GM12878 (cell line): ENCODE results near the gene ZNF43. TPM values are rescaled to one million over a fixed set of nuclear protein-coding genes. Genes with fewer than 3 reads are reported as not detected.

Source experiments
- ATAC-seq: fragments of 200-7000 bp; cut with Tn5 transposase; 3 replicates; pipeline ENCODE4 v1.9.1; 2020; ENCODE audit warnings: mild to moderate bottlenecking, moderate library complexity
- BruUV-seq: library from RNA; stranded (reverse); fragments of 400-500 nt; replicated peaks from 2 replicates; lab custom pipeline; 2021; lab: Mats Ljungman, UMichigan
- CTCF ChIA-PET: fragments of 300-600 bp; sonication (Branson Sonifier 250); formaldehyde crosslinking; extraction: SDS; loops from one replicate; lab custom pipeline; 2021; ENCODE audit warnings: inconsistent platforms; lab: Yijun Ruan, JAX
- POLR2A ChIA-PET: fragments of 350-600 bp; formaldehyde crosslinking; extraction: SDS; loops from one replicate; lab custom pipeline; 2021; ENCODE audit warnings: inconsistent platforms; lab: Charles Lee
- RAD21 ChIA-PET: fragments of 300-600 bp; sonication (Branson Sonifier 250); formaldehyde crosslinking; loops from one replicate; lab custom pipeline; 2023; ENCODE audit warnings: antibody characterized with exemption; ENCODE audit not compliant: unreplicated experiment; lab: Charles Lee
- SMC1A ChIA-PET: fragments of 300-600 bp; sonication (Branson Sonifier 250); formaldehyde crosslinking; loops from one replicate; lab custom pipeline; 2023; ENCODE audit not compliant: unreplicated experiment, uncharacterized antibody; lab: Charles Lee
- DNase-seq: peaks from one replicate; pipeline ENCODE4 v3.0.0-alpha.2; 2011; ENCODE audit warnings: low read depth, low spot score
- FAIRE-seq: peaks from 3 replicates; lab custom pipeline; 2011; peaks lifted over from hg19 to GRCh38; lab: Jason Lieb, UNC
- H2AFZ ChIP-seq: 2 replicates; pipeline ENCODE4 v1.6.0; 2011; ENCODE audit warnings: low read depth, low read length, control low read depth; ENCODE audit not compliant: control insufficient read depth
- H3K27ac ChIP-seq: 2 replicates; pipeline ENCODE4 v1.5.1; 2011; ENCODE audit warnings: control low read depth; ENCODE audit not compliant: control insufficient read depth, insufficient read depth
- H3K27me3 ChIP-seq, 2 experiments: replicated peaks in 1 of 2; 2 replicates each; pipeline versions ENCODE4 v1.6.0 to v1.6.1; 2011; ENCODE audit warnings: low read length in 1 of 2; ENCODE audit not compliant: control insufficient read depth in 2 of 2, insufficient read depth in 2 of 2
- H3K36me3 ChIP-seq, 2 experiments: 2 replicates each; pipeline ENCODE4 v1.5.1; 2011; ENCODE audit warnings: low read length in 1 of 2; ENCODE audit not compliant: control insufficient read depth in 2 of 2, insufficient read depth in 2 of 2
- H3K4me1 ChIP-seq: 2 replicates; pipeline ENCODE4 v1.6.1; 2011; ENCODE audit warnings: mild to moderate bottlenecking, low read length, moderate library complexity, mixed read lengths; ENCODE audit not compliant: control insufficient read depth, insufficient read depth
- H3K4me2 ChIP-seq: 2 replicates; pipeline ENCODE4 v1.6.0; 2011; ENCODE audit warnings: control low read depth; ENCODE audit not compliant: control insufficient read depth, insufficient read depth
- H3K4me3 ChIP-seq: fragments of 200-600 bp; sonication (generic); 2 replicates; pipeline ENCODE4 v1.5.1; 2016
- H3K79me2 ChIP-seq: 2 replicates; pipeline ENCODE4 v1.6.0; 2011; ENCODE audit warnings: low read length; ENCODE audit not compliant: control insufficient read depth, insufficient read depth
- H3K9ac ChIP-seq: 2 replicates; pipeline ENCODE4 v1.8.0; 2011; ENCODE audit warnings: low read length, control low read depth, mixed read lengths; ENCODE audit not compliant: control insufficient read depth, insufficient read depth
- H3K9me3 ChIP-seq: replicated peaks from 3 replicates; pipeline ENCODE4 v1.5.1; 2011; ENCODE audit warnings: mild to moderate bottlenecking, low read length; ENCODE audit not compliant: control insufficient read depth, insufficient read depth
- H4K20me1 ChIP-seq: 2 replicates; pipeline ENCODE4 v1.6.0; 2011; ENCODE audit not compliant: control insufficient read depth, insufficient read depth
- BACH1 ChIP-seq: fragments of 450-650 bp; IDR thresholded peaks from 2 replicates; pipeline ENCODE4 v1.6.1; 2017; ENCODE audit warnings: mild to moderate bottlenecking, borderline replicate concordance
- BCL3 ChIP-seq: IDR thresholded peaks from 2 replicates; pipeline ENCODE4 v1.6.1; 2011; ENCODE audit warnings: borderline replicate concordance, low read depth, mild to moderate bottlenecking, moderate library complexity, low read length; ENCODE audit not compliant: insufficient read depth, poor library complexity, severe bottlenecking
- BHLHE40 ChIP-seq, 2 experiments: fragments of 450-650 bp in 1 of 2; IDR thresholded peaks; 2 replicates each; pipeline ENCODE4 v1.6.1; 2011 to 2017; ENCODE audit warnings: low read depth in 2 of 2, borderline replicate concordance in 1 of 2, improper control_type of control experiment in 1 of 2, low read length in 1 of 2, mild to moderate bottlenecking in 1 of 2
- CBFB ChIP-seq: IDR thresholded peaks from 2 replicates; pipeline ENCODE4 v1.6.1; 2016; ENCODE audit warnings: antibody characterized with exemption, low read depth
- CBX5 ChIP-seq: sonication (generic); IDR thresholded peaks from 2 replicates; pipeline ENCODE4 v1.6.1; 2016; ENCODE audit warnings: low read depth, moderate library complexity, mild to moderate bottlenecking, inconsistent platforms
- FOS ChIP-seq: IDR thresholded peaks from 3 replicates; pipeline ENCODE4 v1.6.1; 2011; ENCODE audit warnings: borderline replicate concordance; ENCODE audit not compliant: insufficient read length; ENCODE audit errors: extremely low read depth
- FOXM1 ChIP-seq: IDR thresholded peaks from 2 replicates; pipeline ENCODE4 v1.6.1; 2012; ENCODE audit warnings: low read depth, mild to moderate bottlenecking, inconsistent platforms, low read length, moderate library complexity
- HSF1 ChIP-seq: fragments of 150-350 bp; IDR thresholded peaks from 2 replicates; pipeline ENCODE4 v1.6.1; 2014; ENCODE audit warnings: mild to moderate bottlenecking, low read depth, low read length
- IKZF1 ChIP-seq: fragments of 450-650 bp; conservative IDR thresholded peaks from 2 replicates; pipeline ENCODE4 v1.6.1; 2017; ENCODE audit warnings: antibody characterized with exemption, mild to moderate bottlenecking
- MEF2A ChIP-seq: IDR thresholded peaks from 2 replicates; pipeline ENCODE4 v1.6.1; 2011; ENCODE audit warnings: low read depth, mild to moderate bottlenecking, low read length, moderate library complexity; ENCODE audit not compliant: insufficient read depth
- NFXL1 ChIP-seq: fragments of 450-650 bp; IDR thresholded peaks from 2 replicates; pipeline ENCODE4 v1.6.1; 2017; ENCODE audit warnings: antibody characterized with exemption, mild to moderate bottlenecking, borderline replicate concordance
- RAD21 ChIP-seq: IDR thresholded peaks from 2 replicates; pipeline ENCODE4 v1.6.1; 2011; ENCODE audit warnings: mild to moderate bottlenecking, low read depth, low read length, moderate library complexity; ENCODE audit not compliant: insufficient read depth
- RFX5 ChIP-seq: IDR thresholded peaks from 2 replicates; pipeline ENCODE4 v1.6.1; 2011; ENCODE audit warnings: low read depth, low read length, improper control_type of control experiment
- SIN3A ChIP-seq: IDR thresholded peaks from 2 replicates; pipeline ENCODE4 v1.6.1; 2012; ENCODE audit warnings: low read depth, low read length, improper control_type of control experiment
- SREBF1 ChIP-seq: IDR thresholded peaks from 2 replicates; pipeline ENCODE4 v1.6.1; 2012; ENCODE audit warnings: mild to moderate bottlenecking, low read length
- ZBED1 ChIP-seq: IDR thresholded peaks from 2 replicates; pipeline ENCODE4 v1.6.1; 2016; ENCODE audit warnings: borderline replicate concordance
- ZZZ3 ChIP-seq: IDR thresholded peaks from 2 replicates; pipeline ENCODE4 v1.6.1; 2011; ENCODE audit warnings: low read depth; ENCODE audit not compliant: control insufficient read depth, insufficient read length
- WGBS: methylation state at CpG from one replicate; pipeline ENCODE4 v1.1.6; 2016; ENCODE audit warnings: low lambda C conversion rate; ENCODE audit not compliant: insufficient replicate concordance, insufficient coverage; ENCODE audit errors: missing lambda C conversion rate; 5-methylcytosine and 5-hydroxymethylcytosine counted together
- in situ Hi-C: fragments of 300-500 bp; cut with MboI; formaldehyde crosslinking; loops from 9 replicates; pipeline ENCODE4 v1.14.3; 2018; ENCODE audit warnings: mixed read lengths
- intact Hi-C: fragments of 100-400 bp; cut with micrococcal nuclease; formaldehyde crosslinking; loops from one replicate; pipeline ENCODE4 v1.14.2; 2022; ENCODE audit not compliant: unreplicated experiment
- polyA plus RNA-seq, 11 experiments: library from polyadenylated mRNA; depleted of rRNA in 4 of 11; unstranded in 6 of 11; stranded (reverse) in 5 of 11; fragments of >200 nt; fragmentation: Nextera tagmentation in 4 of 11; fragmentation: Illumina TruSeq in 1 of 11; extraction: Ambion mirVana in 4 of 11; extraction: Trizol in 1 of 11; gene quantifications; 1 replicate in 1 of 11; 2 replicates in 10 of 11; pipeline versions ENCODE4 v1.2.1 to v1.2.3, GENCODE V29; 2011 to 2016; ENCODE audit warnings: inconsistent platforms in 2 of 11, missing spikeins in 2 of 11, low read depth in 1 of 11
- total RNA-seq, 4 experiments: library from RNA; depleted of rRNA in 3 of 4; stranded (reverse); fragments of >200 nt in 3 of 4; fragmentation: Illumina TruSeq in 1 of 4; extraction: Trizol in 1 of 4; gene quantifications; 2 replicates each; pipeline versions ENCODE4 v1.2.1 to v1.2.3, GENCODE V29; 2013 to 2021

ZNF43 gene
- total and polyA plus RNA-seq, 10 of the 15 experiments (the other 5 are each of a cell fraction or from before 2014, with no cell fraction given), result 0.07 to 1.0 (median 0.38) TPM

GRCh38 chr19:21841081-21841480 lies 5.1 kb upstream of the ZNF43 start:
- Histone ChIP-seq H3K4me1 (no peaks in the 10 kb centered on the region), H3K9ac (no peak overlapping the region), H2AFZ (no peak overlapping the region), H3K27ac (no peak overlapping the region), H3K36me3 (no peaks in the 10 kb centered on the region), H3K4me2 (no peak overlapping the region), H3K9me3 (peaks cover 4% of the 10 kb centered on the region; the same call in 1 of the 3 replicates), H4K20me1 (no peaks in the 10 kb centered on the region), H3K27me3 (no peaks in the 10 kb centered on the region), H3K4me3 (no peak overlapping the region), H3K79me2 (no peaks in the 10 kb centered on the region)
- no peak for DNase-seq
- FAIRE-seq, result no peak
- TF ChIP-seq ZBED1, result no peak
- no peak for TF ChIP-seq CBX5
- no peak for TF ChIP-seq FOXM1
- TF ChIP-seq BACH1, result no peak
- TF ChIP-seq SREBF1, result no peak
- TF ChIP-seq MEF2A, result no peak
- no peak for TF ChIP-seq CBFB
- no TSS peak for BruUV-seq
- ChIA-PET RAD21 (no interaction called here), CTCF (no interaction called here), POLR2A (no interaction called here), SMC1A (no interaction called here)
- no peak for ATAC-seq
- WGBS, result 79% methylated on average over 5 of the region's 5 CpGs
- in situ Hi-C loops, result no loop called here
- intact Hi-C loops, result no loop called here

GRCh38 chr19:21839976-21840375 lies 4.0 kb upstream of the ZNF43 start:
- no peaks in the 10 kb centered on the region for H4K20me1 ChIP-seq
- intact Hi-C loops (no loop called here), in situ Hi-C loops (no loop called here)
- no peak overlapping the region for H3K4me2 ChIP-seq
- FAIRE-seq, result no peak
- ChIA-PET RAD21 (no interaction called here), POLR2A (no interaction called here), CTCF (no interaction called here), SMC1A (no interaction called here)
- no peaks in the 10 kb centered on the region for H3K36me3 ChIP-seq
- WGBS, result 94% methylated on average over 1 of the region's 1 CpG
- no peaks in the 10 kb centered on the region for H3K4me1 ChIP-seq
- no peak overlapping the region for H3K9ac ChIP-seq
- H3K79me2 ChIP-seq, result no peaks in the 10 kb centered on the region
- no peak overlapping the region for H2AFZ ChIP-seq
- no peak overlapping the region for H3K4me3 ChIP-seq
- no peak for DNase-seq
- no peak for ATAC-seq
- BruUV-seq, result no TSS peak
- H3K9me3 ChIP-seq, result peaks cover 4% of the 10 kb centered on the region; the same call in 1 of the 3 replicates
- no peaks in the 10 kb centered on the region for H3K27me3 ChIP-seq
- H3K27ac ChIP-seq, result no peak overlapping the region
- TF ChIP-seq NFXL1, result no peak
- TF ChIP-seq HSF1, result no peak
- no peak for TF ChIP-seq BCL3
- no peak for TF ChIP-seq IKZF1
- TF ChIP-seq ZZZ3, result no peak
- TF ChIP-seq RAD21, result no peak
- TF ChIP-seq FOS, result no peak
- TF ChIP-seq SIN3A, result no peak
- TF ChIP-seq BHLHE40 (IDR thresholded peaks at IDR 0.05; ENCODE audit: borderline replicate concordance in 1 of 2, low read depth in 2 of 2, low read length in 1 of 2), result no peak
- TF ChIP-seq RFX5, result no peak
